ENCODE results near the gene CHST13. TPM values are rescaled to one million over a fixed set of nuclear protein-coding genes. Genes with fewer than 3 reads are reported as not detected.

Gene CHST13
- polyA plus RNA-seq, 4 donors: 3.7 to 6.6 (median 4.5) TPM

DNA sequence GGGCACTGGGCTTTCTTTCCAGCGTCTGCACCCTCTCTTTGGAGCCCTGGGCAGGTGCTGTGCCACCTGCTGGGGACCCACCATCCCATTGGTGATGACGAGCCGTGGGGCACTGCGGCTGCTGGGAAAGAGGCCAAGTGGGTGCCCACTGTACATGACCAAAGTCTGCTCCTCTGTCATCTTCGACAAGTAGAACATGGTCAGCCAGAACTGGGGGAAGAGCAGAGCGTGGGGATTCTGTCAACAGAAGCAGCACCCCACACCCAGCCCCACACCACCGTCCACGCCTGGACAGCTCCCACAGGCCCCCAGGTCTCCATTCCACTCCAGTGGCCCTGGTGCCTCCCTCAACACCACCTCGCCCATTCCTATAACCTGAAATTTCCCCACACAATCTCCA lies 16.1 kb upstream of the CHST13 start:
- no peak for DNase-seq (ENCODE audit: low read depth in 4 of 4, low spot score in 3 of 4)

DNA sequence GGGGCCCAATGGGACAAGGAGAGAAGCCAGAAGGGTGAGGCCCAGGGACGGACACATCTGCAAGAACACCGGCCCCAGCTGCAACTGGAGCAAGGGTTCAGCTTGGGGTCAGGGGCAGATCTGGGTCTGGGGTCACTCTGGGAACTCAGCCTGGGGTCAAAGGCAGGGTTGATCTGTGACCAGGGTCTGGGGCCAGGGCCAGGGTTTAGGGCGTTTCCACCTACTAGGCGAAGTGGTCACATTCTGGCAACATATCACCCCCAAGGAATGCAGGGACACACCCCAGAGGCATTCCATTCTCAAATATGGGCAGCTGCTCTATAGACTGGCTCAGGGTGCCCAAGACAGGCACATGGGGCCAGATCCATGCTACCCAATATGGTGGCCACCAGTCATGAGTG lies 15.4 kb upstream of the CHST13 start:
- no peak for DNase-seq (ENCODE audit: low read depth in 4 of 4, low spot score in 3 of 4)

DNA sequence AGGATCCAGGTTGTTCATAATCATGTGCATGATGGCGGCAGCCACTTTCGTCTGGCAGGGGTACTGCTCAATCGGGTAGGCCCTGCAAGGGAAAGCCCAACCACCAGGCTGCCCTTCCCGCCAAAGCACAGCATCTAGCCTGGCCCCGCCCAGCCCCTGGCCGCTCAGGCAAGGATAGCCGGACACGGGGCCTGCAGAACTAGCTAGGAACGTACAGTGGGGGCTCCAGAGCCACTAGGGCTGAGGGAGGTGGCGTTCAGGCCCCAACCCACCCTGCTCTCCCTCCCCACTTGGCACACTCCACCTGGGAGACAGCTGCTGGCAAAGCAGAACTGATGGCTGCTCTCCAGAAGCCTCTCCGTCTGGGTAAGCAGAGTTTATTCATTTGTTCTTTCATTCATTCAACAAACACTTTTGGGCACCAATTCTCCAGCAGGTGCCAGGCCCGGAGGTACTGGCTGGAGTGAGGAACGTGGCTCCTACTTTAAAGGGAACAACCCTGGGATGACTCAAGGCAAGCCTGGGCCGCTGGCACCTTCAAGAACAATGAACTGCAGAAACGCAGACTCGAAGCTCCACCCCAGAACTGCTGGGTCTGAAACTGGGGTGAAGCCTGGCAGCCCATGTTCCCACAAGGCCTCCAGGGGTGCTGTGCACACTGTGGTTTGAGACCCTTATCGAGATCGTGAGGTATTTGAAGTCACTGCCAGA lies 14.2 kb upstream of the CHST13 start:
- DNase-seq (ENCODE audit: low read depth in 4 of 4, low spot score in 3 of 4): no peak

DNA sequence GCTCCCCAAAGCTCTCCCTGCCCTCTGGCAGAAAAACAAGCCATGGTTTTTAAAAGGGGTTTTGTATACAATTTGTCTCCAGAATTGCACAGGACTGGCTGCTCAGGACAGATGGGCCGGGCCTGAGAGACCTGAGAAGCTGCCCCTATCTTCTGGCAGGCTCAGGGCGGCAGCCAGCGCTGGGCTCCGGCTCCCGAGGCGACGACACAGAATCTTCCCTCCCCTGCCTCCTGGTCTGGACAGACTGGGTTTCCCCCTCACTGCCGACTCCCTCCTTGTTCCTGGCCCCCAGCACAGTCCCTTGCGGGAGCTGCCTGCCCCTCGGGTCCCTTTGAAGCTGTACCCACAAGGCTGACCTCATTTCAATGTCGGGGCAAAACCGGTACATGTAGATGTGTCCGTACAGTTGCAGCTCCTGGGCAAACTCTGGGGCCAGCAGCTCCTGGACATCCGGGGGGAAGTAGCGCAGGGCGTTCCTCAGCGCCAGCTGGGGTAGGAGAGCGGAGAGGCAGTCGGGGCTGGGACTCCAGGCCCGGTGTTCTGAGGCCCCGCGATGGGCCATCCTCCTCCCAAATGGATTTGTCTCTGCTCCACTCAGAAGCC lies 13.5 kb upstream of the CHST13 start:
- DNase-seq (ENCODE audit: low read depth in 4 of 4, low spot score in 3 of 4): no peak

DNA sequence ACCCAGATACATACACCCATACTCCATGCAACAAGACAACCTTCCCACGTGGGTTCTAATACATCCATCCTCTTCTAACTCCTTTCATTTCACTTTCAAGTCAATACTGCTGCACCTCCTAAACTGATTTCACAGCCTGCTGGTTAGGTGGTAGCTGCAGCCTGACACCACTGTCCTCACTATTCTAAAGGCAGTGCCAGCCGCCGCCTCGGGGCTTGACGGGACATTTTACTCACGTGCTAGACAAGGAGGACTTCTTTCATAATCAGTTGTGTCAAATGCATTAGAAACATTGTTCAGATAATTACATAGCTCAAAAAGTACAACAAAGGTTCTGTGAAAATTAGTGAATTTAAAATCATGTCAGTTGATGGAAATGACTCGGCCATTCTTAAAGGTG lies 12.7 kb upstream of the CHST13 start:
- DNase-seq (ENCODE audit: low read depth in 4 of 4, low spot score in 3 of 4): no peak

DNA sequence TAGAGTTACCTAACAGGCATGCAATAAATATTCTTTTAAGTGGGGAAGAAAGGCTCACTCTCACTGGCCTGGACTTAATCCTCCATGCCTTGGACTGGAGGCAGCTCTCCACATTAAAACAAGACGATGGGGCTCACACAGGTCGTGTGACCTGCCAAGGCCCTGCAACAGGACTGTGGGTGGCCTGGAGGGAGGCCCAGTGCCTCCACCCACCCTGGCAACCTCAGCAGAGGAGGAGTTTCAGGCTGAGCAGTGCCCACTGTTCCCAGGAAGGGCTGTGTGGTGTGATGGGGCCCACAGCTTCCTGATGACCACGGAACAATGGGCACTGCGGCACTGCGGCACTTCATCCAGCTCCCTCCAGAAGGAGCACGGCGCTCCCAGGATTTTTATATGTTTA lies 11.9 kb upstream of the CHST13 start:
- no peak for DNase-seq (ENCODE audit: low read depth in 4 of 4, low spot score in 3 of 4)

DNA sequence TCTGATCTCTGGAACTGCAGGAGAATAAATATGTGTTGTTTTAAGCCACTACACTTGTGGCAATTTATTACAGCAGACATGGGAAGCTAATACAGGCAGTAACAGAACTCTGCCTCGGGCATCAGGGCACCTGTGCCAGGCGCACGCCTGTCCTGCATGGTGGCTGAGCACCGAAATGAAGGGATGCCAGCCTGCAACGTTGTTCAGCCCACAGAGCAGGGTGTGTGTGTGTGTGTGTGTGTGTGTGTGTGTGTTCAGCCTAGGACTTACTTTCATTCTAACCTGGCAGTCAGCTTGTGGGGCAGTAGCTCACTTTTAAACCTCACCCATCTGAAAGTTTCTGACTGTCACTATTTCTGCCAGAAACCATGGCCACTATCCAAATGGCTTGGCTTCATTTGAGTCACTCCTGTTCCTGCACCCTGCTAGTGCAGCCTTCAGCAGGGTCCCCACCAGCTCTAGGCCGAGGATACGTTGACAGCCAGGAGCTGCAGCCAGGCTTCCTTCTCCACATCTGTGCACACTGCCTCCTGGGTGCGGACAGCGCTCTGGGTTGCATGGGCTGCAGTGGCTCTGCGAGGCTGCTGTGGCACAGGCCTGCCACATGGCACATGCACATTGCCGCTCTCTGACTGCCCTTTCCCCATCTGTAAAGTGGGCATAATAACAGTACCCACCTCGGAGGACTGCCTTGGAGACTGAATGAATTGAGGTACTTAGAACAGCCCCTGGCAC lies 10.9 kb upstream of the CHST13 start:
- no peak for DNase-seq (ENCODE audit: low read depth in 4 of 4, low spot score in 3 of 4)

DNA sequence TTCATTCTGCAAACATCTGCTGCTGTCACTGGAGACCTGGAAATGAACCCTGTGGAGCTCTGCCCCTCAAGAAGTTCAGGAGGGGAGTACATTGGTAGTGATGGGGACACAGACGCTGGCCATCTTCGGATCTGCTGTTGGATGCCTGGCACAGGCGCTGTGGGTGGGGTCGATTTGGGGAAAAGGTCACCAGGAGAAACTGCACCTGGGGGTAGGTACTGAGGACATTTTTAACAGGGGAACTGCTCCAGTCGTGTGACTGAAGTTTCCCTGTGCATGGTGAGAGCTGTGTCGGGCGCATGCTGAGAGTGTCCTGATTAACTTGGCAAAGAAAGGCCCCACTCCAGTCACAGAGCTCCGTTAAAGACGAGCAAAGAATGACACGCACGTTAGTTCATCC lies 9.8 kb upstream of the CHST13 start:
- no peak for DNase-seq (ENCODE audit: low read depth in 4 of 4, low spot score in 3 of 4)

DNA sequence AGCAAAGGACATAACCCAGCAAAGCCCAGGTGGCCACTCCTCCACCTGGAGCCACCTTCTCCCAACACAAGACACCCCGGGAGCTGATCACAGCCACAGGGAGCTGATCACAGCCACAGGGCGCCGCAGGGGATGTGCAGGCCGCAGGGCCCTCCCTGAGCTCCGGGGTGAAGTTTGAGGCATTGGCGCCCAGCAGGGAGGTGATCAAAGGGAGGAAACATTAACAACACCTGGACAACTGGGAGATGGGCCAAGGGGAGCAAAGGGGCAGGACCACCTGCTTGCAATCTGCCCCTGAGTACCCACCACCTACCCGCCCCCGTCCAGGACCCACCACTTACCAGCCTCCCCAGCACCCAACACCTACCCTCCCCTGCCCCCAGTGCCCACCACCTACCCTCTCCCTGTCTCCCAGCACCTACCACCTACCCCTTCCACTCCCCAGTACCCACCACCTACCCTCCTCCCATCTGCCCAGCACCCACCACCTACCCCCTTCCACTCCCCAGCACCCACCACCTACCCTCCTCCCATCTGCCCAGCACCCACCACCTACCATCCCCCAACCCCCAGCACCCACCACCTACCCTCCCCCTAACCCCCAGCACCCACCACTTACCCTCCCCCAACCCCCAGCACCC lies 8.8 kb upstream of the CHST13 start:
- DNase-seq (ENCODE audit: low read depth in 4 of 4, low spot score in 3 of 4): no peak

DNA sequence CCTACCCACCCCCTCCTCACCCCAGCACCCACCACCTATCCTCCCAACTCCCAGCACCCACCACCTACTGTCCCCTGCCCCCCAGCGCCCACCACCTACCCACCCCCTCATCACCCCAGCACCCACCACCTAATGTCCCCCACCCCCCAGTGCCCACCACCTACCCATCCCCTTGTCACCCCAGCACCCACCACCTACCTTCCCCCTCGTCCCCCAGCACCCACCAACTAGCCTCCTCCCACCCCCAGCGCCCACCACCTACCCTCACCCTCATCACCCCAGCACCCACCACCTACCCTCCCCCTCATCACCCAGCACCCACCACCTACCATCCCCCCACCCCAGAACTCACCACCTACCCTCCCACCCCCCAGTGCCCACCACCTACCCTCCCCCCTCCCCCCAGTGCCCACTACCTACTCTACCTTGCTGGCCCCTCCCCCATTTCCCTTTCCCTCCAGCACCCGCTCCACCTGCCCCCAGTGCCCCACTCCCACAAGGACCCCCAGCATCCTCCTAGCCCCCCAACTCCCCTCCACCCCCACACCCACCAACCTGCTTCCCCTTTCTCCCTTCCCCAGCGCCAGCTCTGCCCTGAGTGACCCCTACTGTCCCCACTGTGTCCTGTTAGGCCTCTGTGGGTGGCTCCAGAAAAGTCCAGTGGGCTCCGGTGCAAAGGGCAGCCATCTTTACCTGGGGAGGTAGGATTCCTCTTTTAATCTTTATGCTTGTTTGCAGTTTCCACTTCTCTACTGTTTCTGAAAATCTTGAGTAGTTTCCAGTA lies 7.6 kb upstream of the CHST13 start:
- no peak for DNase-seq (ENCODE audit: low read depth in 4 of 4, low spot score in 3 of 4)

DNA sequence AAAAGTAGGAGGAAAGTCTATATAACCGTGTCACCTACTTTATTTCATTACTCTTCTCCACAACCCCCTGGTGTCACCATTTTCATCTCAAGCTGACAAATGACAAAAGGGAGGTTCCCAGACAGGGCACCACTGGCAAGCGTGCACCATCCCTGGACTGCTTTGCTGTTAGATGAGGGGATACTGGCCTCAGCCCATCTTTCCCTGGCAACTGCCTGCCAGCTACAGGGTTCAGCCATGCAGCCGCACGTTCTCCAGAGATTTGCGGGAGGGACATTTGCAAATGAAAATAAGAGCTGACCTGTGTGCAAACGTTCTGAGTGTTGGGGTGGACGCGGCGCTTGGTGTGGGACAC lies 7.0 kb upstream of the CHST13 start:
- no peak for DNase-seq (ENCODE audit: low read depth in 4 of 4, low spot score in 3 of 4)

DNA sequence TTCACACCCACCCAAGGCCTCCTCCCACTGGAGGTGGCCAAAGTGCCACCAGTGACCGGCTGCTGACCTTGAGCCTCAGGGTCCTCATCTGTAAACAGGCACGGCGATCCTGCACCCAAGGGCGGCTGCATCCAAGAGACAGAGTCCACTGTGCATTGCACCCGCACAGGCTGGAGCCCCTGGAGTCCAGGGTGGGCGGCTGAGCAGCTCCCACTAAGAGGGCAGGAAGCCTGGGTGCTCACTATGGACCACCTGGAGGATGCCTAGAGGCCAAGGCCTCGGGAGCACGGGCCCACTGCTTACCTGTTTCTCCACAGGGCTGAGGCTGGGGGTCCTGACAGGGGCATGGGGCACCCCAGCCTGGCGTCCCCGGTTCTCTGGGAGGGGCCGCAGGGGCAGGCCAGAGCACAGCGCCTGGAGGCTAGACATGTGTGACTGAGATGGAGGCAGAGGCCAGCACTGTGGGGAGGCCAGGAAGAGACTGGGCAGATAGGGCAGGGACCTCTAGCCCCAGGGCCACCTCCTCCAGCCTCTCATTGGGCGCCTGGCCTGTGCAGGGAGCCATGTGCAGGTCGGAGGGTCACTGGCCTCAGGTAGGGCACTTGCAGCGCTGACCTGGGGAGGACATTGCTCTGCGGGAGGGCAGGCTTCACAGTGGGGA lies 6.5 kb upstream of the CHST13 start, which contains the start of gene UROC1:
TSS of gene UROC1 (minus strand) at position 483 of the 661 bp plus-strand sequence. CDS start at position 429, 54 bp downstream.
- no peak for DNase-seq (ENCODE audit: low read depth in 4 of 4, low spot score in 3 of 4)

DNA sequence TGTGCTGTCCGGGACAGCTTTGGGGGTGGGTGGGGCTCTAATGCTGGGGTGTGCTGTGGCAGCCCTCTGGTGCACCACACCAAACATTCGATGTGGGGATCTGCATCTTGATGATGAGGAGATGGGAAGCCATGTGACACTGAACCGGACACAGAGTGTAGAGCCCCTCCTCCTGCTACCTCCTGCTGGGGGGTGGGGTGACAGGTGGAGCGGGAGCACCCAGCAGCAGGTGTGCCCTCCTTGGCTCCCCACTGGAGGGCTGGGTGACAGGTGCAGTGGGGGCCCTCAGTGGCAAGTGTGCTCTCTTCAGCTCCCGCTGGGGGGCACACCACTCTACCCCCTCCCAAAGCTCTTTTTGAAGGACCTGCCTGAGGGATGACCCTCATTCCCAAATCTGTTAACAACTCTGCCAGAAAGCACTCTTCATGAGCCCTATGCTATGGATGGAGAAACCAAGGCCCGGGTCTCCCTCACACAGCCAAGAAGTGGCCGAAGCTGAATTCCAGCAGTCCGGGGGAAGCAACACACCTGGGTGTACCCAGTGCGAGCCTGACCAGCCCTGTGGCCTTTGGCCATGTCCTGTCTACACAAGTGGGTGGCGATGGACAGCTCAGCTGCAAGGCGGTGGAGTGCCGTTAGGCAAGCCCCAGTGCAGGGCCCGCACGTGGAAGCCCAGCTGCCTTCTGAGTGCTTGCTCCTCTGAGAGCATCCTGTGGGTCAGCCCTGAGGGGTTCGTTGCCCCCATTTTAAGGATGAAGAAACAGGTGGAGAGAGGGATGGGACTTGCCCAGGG lies 5.8 kb upstream of the CHST13 start:
- no peak for DNase-seq (ENCODE audit: low read depth in 4 of 4, low spot score in 3 of 4)

DNA sequence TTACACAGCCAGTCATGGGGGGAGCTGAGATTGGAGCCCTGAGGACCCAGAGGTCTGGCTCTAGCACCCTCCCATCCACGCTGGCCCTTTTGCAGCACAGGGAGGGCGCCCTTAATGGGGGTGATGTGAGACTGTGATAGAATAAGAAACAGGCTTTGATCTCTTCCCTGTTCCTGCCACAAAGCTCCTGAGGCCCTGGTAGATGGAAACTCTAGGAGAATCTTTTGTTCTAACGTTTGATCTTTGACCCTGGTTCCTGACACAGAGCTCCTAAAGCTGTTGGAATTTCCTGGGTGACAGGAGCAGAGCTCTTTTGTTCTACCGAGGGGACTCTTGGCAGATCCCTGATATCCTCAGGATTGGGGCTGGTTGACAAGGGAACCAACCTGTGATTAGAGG lies 5.2 kb upstream of the CHST13 start:
- DNase-seq (ENCODE audit: low read depth in 4 of 4, low spot score in 3 of 4): no peak

DNA sequence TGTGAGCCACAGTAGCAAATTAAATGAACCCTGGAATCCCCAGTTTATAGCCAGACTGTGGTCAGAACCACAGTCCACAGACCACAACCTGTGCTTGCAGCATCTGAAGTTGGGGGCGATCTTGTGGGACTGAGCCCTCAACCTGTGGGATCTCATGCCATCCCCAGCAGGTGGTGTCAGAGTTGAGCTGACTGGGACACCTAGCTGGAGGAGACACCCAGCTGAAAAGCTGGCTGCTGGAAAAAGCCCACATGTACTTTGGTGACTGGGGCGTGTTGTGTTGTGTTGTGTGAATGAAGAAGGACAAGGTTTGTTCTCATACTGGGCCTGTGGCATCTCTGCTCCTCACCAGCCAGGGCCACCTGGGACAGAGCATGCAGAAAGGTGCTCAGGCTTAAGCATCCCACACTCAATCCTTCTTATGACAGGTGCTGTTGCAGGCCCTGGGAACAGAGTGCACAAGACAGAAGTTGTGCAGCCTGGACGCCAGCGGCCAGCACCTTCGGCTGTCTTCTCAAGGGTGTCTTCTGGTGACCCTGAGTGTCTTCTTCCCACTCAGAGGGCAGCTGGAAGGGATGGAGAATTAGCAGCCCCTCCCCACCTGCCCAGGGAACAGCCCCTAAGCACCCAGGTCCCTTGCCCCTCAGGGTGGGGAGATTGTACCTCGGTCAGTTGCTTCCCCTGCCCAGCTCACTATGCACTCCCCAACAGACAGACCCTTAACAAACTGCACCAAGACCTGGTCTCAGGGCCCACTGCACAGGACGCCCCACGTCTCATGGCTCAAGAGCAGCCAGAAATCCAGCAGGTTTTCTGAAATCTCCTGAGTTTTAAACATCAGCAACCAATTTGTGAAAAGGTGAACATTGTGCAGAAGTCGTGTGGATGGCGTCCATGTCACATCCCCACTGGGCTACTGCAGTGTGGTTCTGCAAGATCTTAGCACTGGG lies 4.2 kb upstream of the CHST13 start:
- no peak for DNase-seq (ENCODE audit: low read depth in 4 of 4, low spot score in 3 of 4)

DNA sequence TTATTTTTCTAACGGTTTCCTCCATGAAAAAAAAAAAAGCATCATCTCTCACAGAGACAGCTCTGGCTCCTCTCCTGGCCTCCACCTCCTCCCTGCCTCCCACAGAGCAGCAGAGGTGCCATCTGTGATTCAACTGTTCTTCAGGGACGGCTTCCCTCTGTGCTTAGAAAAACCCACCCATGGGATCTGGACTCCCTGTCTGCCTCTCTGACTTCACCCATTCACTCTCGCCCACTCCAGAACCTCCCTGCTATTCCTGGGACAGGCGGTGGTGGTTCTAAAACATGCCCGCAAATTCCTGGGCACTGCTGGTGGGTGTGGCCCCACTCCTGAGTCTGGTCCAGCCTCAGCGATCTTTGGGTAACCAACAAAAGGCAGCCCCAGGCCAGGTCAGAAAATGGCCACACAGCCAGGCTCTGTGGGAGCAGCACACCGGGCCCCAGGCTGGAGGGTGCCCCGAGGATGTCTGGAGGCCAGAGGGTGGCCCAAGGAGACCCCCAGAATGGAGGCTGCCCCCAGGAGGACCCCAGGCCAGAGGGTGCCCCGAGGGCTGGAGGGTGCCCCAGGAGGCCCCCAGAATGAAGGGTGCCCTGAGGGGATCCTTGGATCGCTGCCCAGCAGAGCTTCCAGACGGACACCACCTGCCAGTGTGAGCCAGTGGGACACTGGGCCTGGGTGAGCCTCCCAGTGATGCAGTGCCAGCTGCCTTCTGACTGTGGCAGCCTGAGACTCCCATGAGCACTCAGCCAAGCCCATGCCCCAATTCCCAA lies 2.6 kb upstream of the CHST13 start:
- DNase-seq (ENCODE audit: low read depth in 4 of 4, low spot score in 3 of 4): no peak

DNA sequence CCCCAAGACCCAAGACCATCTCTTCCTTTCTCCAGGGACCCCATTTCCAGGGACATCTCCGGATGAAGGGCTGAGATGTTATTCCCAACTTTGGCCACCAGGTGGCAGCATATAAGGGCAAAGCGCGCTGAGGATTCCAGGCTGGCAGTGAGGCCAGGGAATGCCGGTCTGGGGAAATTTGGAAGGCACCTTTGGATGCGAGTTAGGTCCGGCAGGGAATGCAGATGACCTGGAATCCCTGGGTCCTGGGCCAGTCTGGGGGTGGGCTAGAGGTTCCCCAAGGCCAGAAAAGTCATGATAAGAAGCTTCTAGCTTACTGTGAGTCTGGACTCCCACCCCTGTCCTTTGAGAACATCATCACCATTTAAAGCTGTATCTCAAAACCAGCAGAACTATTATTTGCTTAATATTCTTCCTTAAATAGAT lies 1.6 kb upstream of the CHST13 start:
- DNase-seq (ENCODE audit: low read depth in 4 of 4, low spot score in 3 of 4): peak; percentile 28 to 57 (median 45)
